DMS53 (cell line): ENCODE data around the gene GOT2.
"Not testable (repeated sequence)": the region's sequence is repeated elsewhere in the genome, so short reads cannot be mapped to it uniquely, and the experiment has no call there.

ENCODE experiments used
- DNase-seq: peaks from one replicate; lab custom pipeline; 2025; lab: John Stamatoyannopoulos, UW

Gene GOT2

DNA sequence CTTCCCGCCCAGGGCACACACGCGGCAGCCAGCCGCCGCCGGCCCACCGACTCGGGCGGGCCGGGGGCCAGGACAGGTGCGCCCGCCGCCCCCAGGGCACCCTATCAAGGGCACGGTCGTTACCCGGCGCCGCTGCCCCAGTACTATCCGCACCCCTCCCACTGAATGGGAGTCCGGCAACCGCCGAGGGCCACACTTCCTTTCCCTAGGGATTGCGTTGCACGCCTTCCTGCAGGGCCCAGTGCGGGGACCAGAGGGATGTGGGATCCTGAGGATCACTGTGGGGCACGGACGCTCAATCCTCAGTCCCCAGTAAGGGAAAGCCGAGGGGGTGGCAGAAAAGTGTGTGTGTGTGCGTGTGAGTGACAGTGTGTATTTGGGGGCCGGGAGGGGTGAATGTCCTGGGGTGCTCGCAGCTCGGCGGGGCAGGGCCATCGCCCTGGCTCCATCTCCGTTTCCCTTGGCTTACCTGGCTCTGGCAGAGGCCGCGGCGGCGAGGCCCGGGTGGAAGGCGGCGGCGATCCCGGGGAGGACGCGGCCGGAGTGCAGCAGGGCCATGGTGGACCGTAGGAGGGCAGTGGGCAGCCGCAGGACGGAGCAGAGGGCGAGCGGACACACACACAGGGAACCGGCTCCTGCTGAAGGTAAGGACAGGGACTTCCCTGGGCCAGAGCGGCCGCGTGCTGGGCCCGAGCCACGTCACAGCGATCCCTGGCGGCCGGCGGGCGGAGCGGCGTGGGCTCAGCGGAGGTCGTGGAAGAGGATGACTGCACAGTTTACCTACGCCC lies at the start of gene GOT2:
Gene GOT2 (minus strand): TSS at position 646 of the 788 bp plus-strand sequence. CDS start 88 bp downstream, at position 558.
- peak; percentile 92 for DNase-seq

DNA sequence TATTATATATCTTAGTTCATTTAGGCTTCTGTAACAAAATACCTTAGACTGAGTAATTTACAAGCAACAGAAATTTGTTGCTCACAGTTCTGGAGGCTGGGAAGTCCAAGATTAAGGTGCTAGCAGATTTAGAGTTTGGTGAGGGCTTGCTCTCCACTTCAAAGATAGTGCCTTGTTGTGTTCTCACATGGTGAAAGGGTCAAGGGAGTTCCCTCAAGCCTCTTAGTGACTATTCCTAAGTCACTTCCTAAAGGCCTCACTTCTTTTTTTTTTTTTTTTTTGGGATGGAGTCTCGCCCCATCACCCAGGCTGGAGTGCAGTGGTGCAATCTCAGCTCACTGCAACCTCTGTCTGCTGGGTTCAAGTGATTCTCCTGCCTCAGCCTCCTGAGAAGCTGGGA lies 45.2 kb upstream of the GOT2 start:
- DNase-seq, result not testable (repeated sequence)

DNA sequence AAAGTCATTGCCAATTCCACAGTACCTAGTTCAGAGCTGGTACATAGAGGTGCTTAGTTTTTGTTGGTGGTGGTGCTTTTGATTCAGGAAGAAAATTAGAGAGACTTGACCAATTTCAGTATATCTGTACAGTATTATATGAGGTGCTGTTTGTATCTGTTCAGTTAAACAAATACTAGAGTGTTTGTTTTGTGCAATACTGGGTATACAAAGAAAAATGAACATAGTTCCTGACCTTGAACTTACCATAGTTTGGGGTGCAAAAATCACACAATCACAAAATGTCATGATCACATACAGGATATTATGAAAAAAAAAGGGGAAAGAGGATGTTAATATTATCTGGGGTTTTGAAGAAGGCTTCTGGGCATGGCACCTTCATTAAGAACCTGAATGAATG lies 39.8 kb upstream of the GOT2 start:
- no peak for DNase-seq

DNA sequence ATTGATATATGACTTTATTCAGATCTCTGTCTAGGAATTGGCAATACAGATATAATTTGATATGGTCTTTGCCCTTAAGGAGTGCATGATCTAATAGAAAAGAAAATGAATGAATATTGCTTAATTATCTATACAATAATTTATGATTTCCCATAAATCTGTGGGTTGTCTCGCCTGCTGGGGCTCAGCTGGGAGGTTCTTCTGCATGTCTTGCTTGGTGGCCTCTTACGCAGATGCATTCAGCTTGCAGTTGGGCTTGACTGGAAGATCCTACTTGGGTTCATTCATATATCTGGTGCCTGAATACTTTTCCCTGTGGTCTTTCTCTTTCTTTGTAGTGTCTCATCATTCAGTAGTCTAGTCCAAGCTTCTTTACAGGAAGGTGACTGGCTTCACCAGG lies 34.0 kb upstream of the GOT2 start:
- no peak for DNase-seq

DNA sequence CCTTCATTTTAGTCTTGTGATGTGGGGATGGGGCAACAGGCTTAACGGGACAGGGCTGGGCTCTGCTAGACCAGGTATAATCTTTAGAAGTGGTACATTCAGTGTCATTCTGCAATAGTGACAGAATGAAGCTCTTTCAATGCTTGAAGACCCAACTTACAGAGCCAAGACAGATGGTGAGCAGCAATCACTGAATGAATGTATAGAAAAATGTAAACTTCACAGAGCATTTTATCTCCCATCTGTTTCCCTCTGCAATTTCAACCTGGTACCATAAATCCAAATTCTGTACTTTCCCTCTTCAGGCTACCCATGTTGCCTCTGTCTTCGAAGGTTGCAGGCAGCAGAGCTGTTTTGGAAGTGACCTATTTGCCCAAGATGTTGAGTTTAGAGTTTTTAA lies 33.5 kb upstream of the GOT2 start:
- DNase-seq, result no peak

DNA sequence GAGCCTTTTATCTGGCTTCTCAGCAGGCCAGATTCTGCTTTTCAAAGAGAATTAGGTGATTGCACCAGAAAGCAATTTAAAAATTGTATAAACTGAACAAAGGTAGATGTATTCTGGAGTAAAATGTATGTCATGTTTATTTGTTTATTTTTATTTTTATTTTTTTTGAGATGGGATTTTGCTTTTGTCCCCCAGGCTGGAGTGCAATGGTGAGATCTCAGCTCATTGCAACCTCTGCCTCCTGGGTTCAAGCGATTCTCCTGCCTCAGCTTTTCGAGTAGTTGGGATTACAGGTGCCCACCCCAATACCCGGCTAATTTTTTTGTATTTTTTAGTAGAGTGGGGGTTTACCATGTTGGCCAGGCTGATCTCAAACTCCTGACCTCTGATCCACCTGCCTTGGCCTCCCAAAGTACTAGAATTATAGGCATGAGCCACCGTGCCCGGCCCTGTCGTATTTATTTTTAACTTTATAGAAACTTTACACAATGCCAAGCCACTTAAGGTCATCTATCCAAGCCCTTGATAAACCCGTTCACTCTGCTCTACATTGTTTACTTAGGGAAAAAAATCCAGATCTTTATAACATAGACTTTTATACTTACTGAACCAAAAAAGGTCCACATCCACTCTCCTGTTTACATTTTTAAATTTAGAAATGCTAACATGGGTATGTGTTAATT lies 22.7 kb upstream of the GOT2 start:
- no peak for DNase-seq

DNA sequence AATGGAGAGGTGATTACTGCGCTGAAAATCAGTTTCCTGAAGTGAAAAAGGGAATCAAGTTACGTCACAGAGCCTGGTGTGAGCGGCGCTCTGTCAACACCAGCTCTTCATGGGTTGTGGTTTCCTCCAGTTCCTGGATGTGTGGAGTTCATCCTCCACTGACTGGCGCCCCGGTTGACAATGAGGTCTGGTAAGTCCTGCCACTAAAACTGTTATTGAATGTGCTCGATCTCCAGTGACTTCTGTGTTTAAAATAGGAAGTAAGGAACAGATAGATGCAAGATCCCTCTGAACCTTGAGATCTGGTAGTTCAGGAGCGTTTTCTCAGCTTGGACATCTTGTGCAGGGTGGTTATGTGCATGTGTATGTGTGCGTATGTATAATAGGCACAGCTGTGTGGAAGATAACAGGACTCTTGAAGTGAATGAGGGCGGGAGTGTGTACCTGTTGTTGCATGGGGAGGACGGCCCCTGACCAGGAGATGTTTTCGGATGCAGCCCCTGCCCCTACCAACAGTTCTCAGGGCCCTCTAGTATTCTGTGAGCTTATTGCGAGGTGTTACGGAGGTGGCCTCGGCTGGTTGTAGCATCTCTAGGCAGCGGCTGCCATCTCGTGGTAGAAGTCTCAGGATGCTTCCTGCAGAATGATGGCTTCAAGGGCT lies 22.0 kb upstream of the GOT2 start:
- DNase-seq, result peak; percentile 85

DNA sequence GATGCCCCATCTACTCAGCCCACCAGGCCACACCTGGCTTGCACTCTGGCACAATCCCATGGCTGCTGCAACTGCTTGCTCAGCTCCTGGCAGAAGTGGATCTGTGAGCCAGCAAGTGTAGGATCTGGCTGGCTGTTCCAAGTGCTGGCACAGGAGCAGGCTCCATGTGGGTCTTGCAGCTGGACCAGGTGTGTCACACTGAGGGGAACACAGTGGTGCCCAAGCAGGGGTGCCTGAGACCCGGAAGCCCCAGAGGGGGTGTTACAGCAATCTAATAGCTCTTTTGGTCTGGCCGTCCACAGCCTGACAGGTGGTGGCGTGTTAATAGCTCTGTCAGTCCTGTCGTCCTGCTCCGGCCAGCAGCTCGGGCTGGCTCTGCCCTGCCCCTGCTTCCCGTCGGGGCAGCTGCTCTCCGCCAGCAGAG lies 19.6 kb upstream of the GOT2 start:
- no peak for DNase-seq

DNA sequence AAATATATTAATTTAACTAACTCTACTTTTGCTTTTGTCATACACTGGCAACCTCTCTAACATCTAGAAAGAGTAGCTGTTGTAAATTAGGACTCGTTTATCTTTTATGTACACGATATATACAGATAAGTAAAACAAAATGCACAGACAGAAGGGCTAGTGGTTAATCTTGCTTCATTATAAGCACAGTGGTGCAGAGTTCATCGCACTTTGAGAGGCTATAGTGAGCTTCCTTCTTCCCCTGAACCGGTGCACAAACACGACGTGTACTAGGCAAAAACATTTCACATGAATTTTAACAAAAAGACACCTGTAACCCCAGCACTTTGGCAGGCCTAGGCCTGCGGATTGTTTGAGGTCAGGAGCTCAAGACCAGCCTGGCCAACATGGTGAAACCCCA lies 10.4 kb upstream of the GOT2 start:
- no peak for DNase-seq

DNA sequence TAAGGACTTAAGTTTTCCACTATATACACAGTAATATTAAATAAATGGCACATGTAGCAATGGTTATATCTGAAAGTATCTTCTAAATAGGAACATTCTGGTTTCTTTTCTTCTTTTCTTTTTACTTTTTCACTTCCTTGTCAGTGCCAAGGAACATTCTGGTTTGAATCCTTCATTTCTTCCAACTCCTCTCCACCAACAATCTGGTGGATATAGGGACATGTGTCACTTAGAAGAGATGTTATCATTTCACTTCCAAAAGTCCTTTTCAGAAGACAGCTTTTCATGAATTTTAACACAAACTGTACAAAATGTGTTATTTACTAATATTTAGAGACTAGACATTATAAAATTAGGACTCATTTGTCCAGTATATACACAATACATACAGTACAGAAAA lies 7.9 kb upstream of the GOT2 start:
- DNase-seq, result no peak

DNA sequence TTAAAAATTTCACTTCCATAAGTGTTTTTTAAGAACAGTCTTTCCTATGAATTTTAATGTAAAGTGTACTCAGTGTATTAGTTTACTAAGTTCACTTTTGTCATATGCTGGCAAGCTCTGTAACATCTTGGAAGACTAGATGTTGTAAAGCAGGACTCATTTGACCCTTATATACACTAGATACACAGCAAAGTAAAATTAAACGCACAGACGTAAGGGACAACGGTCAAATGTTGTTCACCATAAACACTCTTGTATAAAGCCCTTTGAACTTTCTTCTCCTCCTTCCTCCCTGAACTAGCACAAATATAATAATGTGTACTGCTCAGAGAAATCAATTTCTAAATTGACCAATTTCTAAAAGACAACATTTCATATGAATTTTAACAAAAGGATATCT lies 7.0 kb upstream of the GOT2 start:
- no peak for DNase-seq

DNA sequence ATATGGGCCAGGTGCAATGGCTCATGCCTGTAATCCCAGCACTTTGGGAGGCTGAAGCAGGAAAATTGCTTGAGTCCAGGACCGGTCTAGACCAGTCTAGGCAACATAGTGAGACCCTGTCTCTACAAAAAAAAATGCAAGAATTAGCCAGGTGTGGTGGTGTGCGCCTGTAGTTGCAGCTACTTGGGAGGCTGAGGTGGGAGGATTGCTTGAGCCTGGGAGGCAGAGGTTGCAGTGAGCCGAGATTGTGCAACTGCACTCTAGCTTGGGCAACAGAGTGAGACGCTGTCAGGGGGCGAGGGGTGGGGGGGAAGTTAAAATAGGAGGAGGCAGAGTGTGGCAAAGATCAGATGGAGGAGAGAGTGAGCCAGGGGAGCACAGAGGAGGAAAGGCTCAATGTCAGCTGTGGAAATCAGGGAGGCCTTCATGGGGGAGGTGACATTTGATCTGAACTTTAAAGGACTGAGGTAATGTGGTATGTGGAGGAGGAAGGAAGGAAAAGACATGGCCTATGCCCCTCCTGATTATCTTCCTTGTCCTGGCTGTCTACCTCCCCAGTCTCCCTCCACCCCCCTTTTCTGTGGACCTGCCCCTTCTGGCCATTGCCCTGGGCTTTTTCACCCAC lies 4.7 kb upstream of the GOT2 start:
- no peak for DNase-seq

DNA sequence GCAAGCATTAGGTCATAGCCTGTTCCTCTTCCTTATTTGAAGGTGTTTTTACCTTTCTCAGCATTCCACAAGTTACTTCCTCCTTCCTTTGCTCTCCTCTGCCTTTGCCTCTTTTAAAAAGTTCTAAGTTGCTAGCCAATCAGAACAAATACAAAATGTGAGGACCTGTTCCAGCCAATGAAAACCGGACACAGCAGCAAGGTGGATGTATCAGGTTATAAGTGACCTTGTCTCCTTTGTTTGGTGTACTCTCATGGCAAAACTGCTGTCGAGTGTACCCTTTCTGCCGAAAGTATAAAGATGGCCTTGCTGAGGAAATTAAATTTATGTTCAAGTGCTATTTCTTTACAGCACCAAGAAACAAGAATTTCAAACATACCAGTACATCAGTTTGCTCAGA lies 2.2 kb upstream of the GOT2 start:
- DNase-seq, result not testable (repeated sequence)

DNA sequence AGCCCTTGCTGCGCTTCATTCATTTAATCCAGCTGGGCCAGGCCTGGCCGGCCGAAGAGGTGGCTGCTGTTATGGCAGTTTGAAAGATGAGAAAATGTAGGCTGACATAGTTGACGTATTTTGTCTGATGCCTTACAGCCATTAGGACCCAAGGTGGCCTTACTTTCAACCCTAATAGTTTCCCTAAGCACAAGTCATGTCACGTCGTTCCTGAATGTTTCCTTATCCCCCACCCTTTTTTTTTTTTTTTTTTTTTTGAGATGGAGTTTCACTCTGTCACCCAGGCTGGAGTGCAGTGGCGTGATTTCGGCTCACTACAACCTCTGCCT lies 307 bp upstream of the GOT2 start:
- DNase-seq, result no peak

DNA sequence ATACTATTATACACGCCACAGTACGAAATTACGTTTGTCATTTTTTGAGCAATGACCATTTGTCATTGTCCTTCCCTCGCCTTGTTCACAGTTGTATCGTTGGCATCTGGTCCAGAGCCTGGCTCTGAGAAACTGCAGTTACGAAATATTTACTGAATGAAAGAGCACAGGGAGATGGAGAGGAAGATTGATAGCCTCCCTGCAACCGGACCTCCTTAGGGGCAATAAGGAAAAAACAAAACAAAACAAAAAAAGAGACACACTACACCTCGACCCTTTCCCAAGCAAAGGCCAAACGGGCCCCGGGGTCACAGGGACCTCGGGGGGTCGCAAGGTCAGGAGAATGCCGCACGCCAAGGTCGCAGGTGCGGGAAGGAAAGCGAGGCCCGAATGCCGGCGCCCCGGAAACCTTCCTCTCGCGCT lies 857 bp downstream of the GOT2 start:
- peak; percentile 25 for DNase-seq

DNA sequence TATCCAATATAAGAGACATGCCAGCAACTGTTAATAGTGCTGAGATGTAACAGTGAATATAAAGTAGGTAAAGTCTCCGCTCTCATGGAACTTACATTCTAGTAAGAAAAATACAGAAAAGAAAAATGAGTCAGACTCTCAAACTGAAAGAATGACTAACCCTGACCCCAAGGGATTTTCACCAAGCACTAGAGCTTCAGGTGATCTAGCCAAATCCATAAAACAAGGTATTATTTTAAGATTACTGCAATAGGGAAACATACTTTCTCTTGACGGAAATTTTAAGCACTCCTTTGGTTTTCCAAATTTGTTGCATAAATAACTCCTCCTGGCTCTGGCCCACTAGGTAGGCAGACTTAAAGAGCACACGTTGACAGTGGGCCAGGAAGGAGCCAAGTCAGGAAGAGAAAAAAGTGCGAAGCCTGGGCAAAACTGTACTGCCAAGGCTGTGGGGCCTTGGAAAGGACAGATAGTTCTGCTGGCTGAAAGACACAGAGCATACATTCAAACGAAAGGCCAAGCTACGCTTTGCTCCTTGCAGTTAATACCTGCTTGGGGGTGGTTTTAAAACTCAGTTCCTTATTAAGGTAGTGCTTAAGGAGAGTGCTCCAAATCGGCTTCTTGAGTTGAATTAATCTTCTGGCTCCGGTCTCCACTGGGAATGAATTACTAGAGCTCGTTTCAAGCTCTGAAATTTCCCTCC lies 1.4 kb downstream of the GOT2 start:
- no peak for DNase-seq

DNA sequence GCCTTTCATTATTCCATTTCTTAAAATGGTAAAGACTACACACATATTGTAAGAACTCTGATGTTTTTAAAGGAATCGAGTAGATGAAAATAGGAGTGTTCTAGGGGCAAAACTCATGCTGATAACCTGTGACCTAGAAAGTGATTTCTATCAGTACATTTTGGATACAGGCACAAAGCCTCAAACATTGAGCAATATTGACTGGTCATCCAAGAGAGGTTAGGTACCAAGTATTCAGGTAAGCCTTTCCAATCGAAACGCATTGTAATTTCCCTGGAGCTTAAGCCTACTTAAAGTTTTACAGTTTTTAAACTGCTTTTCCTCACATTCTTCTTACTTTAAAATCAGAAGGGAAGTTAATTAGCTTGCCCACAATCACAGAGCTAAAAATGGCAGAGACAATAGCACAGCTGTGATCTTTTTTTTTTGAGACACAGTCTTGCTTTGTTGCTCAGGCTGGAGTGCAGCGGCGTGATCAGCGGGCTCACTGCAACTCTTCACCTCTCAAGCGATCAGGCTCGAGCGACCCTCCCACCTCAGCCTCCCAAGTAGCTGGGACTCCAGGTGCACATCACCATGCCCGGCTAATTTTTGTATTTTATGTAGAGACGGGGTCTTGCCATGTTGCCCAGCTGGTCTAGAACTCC lies 3.3 kb downstream of the GOT2 start:
- DNase-seq, result no peak

DNA sequence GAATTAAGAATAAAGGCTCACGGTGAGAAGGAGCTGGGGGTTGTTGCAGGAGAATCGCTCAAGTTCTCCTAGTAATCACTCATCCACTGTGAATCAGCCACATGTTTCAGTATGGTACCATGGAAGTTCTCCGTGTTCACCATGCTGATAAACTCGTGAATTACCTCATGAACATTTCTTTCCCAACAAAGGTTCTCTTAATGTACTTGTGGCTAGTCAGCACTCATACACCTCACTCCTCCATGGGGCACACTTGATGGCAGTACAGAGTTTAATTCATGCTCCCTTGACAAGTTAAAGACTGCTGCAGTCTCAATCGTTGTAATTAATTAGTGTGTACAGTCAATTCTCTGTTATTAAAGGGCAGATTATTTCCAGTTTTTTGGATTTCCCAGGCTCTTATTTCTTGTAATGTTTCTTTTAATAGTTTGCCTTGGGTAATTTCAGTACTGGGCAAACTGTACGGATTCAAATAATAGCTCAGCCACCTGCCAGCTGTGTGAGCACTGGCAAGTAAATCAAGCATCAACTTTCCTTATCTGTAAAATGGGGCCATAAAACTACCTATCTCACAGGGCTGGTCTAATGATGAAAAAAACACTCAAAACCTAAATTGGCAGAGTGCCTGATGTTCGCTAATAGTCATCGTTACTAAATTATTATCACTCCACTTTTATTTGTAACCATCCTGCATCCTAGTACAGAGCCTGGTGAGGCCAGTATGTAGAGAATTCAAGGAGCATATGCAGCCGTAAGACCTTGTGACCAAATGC lies 6.1 kb downstream of the GOT2 start:
- no peak for DNase-seq

DNA sequence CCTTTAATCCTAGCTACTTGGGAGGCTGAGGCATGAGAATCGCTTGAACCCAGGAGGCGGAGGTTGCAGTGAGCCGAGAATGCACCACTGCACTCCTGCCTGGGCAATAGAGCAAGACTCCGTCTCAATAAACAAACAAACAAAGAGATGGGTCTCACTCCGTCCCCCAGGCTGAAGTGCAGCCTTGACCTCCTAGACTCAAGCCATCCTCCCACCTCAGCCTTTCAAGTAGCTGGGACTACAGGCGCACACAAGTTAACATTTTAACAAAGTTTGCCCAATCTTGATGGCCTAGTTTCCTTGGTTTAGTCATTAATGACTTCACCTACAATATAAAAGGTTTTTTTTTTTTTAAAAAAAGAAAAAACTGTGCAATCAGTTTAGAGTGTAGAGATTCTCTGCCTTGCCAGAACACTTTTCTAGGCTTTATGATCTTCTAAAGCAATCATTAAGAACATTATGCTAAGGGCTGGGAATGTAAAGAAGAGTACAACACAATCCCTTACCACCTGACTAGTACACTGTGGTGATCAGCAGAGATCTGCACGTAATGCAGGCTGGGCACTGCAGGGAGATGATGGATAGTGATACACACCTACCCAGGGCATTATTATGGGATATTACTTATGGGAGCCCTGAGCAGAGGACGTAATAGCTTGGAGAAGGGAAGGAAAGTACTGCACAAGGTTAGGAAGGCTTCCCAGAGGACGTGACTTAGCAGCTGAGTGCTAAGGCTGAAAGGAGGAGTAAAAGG lies 6.9 kb downstream of the GOT2 start:
- DNase-seq, result no peak

DNA sequence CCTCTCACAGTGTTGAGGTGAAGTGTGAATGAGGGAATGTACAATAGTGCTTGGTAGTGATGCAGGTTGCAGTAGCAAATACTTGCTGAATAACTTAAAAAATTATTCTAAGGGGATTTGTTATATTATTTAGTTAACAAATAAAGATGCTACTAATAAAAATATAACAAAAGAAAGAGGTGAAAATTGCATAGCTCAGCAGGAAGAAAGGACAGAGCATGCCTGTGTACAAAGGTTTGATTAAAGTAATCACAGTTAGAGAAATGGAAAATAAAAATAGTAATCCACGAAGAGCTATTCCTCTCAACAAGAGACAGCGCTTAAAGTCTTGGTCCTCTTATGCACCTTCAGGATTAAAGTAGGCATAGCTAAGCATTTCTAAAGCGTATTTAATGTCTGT lies 11.0 kb downstream of the GOT2 start:
- no peak for DNase-seq
